ENCODE results near the gene SORCS1.

- TF ChIP-seq CTCF (IDR thresholded peaks at IDR 0.05; ENCODE audit: insufficient read depth, low read depth, low read length) (no peak), EZH2 (IDR thresholded peaks at IDR 0.05; ENCODE audit: insufficient read depth, low read length) (no peak)
These were observed 503.3 kb downstream of the SORCS1 start for GRCh38 chr10:106661133-106661766.
